ENCODE data around the gene CDHR1.
A peak's percentile ranks its signal among the peaks of the same experiment; 100 is the strongest.

Gene CDHR1

GRCh38 chr10:84158061-84158460, 36.3 kb upstream of the CDHR1 start:
- Histone ChIP-seq H3K4me1 (ENCODE audit: low read length) (no peaks in the 10 kb centered on the region; the same call in 1 of the 2 replicates), H2AFZ (ENCODE audit: low read depth, low read length) (no peak overlapping the region), H3K4me3 (ENCODE audit: low read length) (no peak overlapping the region), H3K9ac (ENCODE audit: low read length) (no peak overlapping the region), H3K27ac (ENCODE audit: low read length) (no peak overlapping the region), H3K36me3 (replicated peaks; ENCODE audit: low read depth, low read length) (peaks cover 37% of the 10 kb centered on the region), H3K4me2 (ENCODE audit: low read length) (no peak overlapping the region), H4K20me1 (ENCODE audit: insufficient read depth, low read length) (peaks cover 36% of the 10 kb centered on the region), H3K27me3 (ENCODE audit: low read depth, low read length) (no peaks in the 10 kb centered on the region), H3K9me3 (ENCODE audit: insufficient read depth, low read length) (no peaks in the 10 kb centered on the region), H3K79me2 (ENCODE audit: low read length) (peaks cover 95% of the 10 kb centered on the region)
- TF ChIP-seq EZH2phosphoT487 (IDR thresholded peaks at IDR 0.05; ENCODE audit: low read depth), result no peak
- no peak for TF ChIP-seq CTCF (IDR thresholded peaks at IDR 0.05; ENCODE audit: low read depth, low read length)

GRCh38 chr10:84158550-84158949, 35.8 kb upstream of the CDHR1 start:
- no peak overlapping the region for H3K4me3 ChIP-seq (ENCODE audit: low read length)
- no peaks in the 10 kb centered on the region for H3K9me3 ChIP-seq (ENCODE audit: insufficient read depth, low read length)
- H3K27ac ChIP-seq (ENCODE audit: low read length), result no peak overlapping the region
- peaks cover 2% of the 10 kb centered on the region for H3K4me1 ChIP-seq (ENCODE audit: low read length)
- no peak overlapping the region for H2AFZ ChIP-seq (ENCODE audit: low read depth, low read length)
- H3K9ac ChIP-seq (ENCODE audit: low read length), result no peak overlapping the region
- TF ChIP-seq EZH2phosphoT487 (IDR thresholded peaks at IDR 0.05; ENCODE audit: low read depth) (no peak), CTCF (IDR thresholded peaks at IDR 0.05; ENCODE audit: low read depth, low read length) (no peak)
- H3K79me2 ChIP-seq (ENCODE audit: low read length), result peaks cover 95% of the 10 kb centered on the region
- peaks cover 36% of the 10 kb centered on the region for H4K20me1 ChIP-seq (ENCODE audit: insufficient read depth, low read length)
- H3K4me2 ChIP-seq (ENCODE audit: low read length), result no peak overlapping the region
- H3K27me3 ChIP-seq (ENCODE audit: low read depth, low read length), result no peaks in the 10 kb centered on the region
- H3K36me3 ChIP-seq (replicated peaks; ENCODE audit: low read depth, low read length), result peaks cover 36% of the 10 kb centered on the region

GRCh38 chr10:84159076-84159685, 35.2 kb upstream of the CDHR1 start:
- Histone ChIP-seq H3K27ac (ENCODE audit: low read length) (no peak overlapping the region), H2AFZ (ENCODE audit: low read depth, low read length) (no peak overlapping the region), H3K79me2 (ENCODE audit: low read length) (peaks cover 95% of the 10 kb centered on the region), H3K36me3 (replicated peaks; ENCODE audit: low read depth, low read length) (peaks cover 36% of the 10 kb centered on the region), H3K27me3 (ENCODE audit: low read depth, low read length) (no peaks in the 10 kb centered on the region), H3K9ac (ENCODE audit: low read length) (no peak overlapping the region), H3K4me1 (ENCODE audit: low read length) (peaks cover 9% of the 10 kb centered on the region), H3K9me3 (ENCODE audit: insufficient read depth, low read length) (no peaks in the 10 kb centered on the region), H3K4me2 (ENCODE audit: low read length) (no peak overlapping the region), H4K20me1 (ENCODE audit: insufficient read depth, low read length) (peaks cover 41% of the 10 kb centered on the region), H3K4me3 (ENCODE audit: low read length) (no peak overlapping the region)
- TF ChIP-seq CTCF (IDR thresholded peaks at IDR 0.05; ENCODE audit: low read depth, low read length) (no peak), EZH2phosphoT487 (IDR thresholded peaks at IDR 0.05; ENCODE audit: low read depth) (no peak)

GRCh38 chr10:84160663-84161362, 33.5 kb upstream of the CDHR1 start:
- Histone ChIP-seq H3K9me3 (ENCODE audit: insufficient read depth, low read length) (no peaks in the 10 kb centered on the region), H3K79me2 (ENCODE audit: low read length) (peaks cover 97% of the 10 kb centered on the region), H3K27ac (ENCODE audit: low read length) (peak overlapping the region; percentile 14; the same call in 1 of the 2 replicates), H3K4me1 (ENCODE audit: low read length) (peaks cover 25% of the 10 kb centered on the region), H3K36me3 (replicated peaks; ENCODE audit: low read depth, low read length) (peaks cover 44% of the 10 kb centered on the region), H4K20me1 (ENCODE audit: insufficient read depth, low read length) (peaks cover 57% of the 10 kb centered on the region), H3K4me3 (ENCODE audit: low read length) (no peak overlapping the region), H3K9ac (ENCODE audit: low read length) (no peak overlapping the region), H3K4me2 (ENCODE audit: low read length) (no peak overlapping the region), H2AFZ (ENCODE audit: low read depth, low read length) (no peak overlapping the region), H3K27me3 (ENCODE audit: low read depth, low read length) (no peaks in the 10 kb centered on the region)
- peak; percentile 21; the same call in 1 of the 2 replicates for TF ChIP-seq CTCF (IDR thresholded peaks at IDR 0.05; ENCODE audit: low read depth, low read length)
- no peak for TF ChIP-seq EZH2phosphoT487 (IDR thresholded peaks at IDR 0.05; ENCODE audit: low read depth)

Data from OCI-LY3 (cell line).